HG03095 (cell line): ENCODE results near the gene FUT1.
"Not testable (repeated sequence)": the region's sequence is repeated elsewhere in the genome, so short reads cannot be mapped to it uniquely, and the experiment has no call there.

Source experiments
- ATAC-seq: cut with Tn5 transposase; IDR thresholded peaks from one replicate; pipeline ENCODE4 v1.9.1; 2021; ENCODE audit warnings: moderate library complexity; ENCODE audit not compliant: unreplicated experiment

Gene FUT1

DNA sequence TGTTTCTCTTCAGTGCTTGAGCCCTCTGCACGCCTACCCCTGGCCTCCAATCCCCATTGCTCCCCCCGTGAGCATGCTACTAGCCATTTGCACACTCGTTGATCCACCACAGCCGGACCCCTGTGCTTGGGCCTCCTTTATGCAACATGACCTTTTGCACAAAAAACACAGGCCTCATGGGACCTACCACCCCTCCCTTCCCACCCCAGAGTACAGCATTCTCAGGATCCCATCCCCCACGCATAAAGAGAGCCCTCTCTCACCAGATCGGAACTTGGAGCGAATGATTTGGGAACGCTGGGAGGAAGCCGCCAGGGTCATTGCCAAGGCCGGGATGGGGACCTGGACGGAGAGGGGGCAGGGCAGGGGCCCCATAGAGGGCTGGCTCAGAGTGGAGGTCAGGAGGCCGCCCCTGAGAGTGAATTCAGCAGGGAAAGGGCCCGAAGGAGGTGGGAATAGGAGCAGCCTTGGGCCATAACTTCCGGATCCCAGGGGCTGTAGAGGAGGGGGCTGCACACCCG, 33.7 kb downstream of the FUT1 start:
- no peak for ATAC-seq

DNA sequence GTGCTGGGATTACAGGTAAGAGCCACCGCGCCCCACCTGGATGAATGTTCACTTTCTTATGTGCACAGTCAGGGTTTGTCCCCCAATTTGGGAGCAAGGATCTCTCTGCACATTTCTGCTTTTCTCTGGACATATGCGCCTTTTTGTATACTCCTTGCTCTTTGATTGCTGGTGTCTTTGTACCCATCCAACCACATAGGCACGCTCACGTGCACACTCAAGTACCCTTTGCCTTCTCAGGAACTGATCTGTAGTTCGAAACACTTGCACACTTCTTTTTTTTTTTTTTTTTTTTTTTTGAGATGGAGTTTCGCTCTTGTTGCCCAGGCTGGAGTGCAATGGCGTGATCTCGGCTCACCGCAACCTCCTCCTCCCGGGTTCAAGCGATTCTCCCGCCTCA, 34.3 kb downstream of the FUT1 start:
- not testable (repeated sequence) for ATAC-seq

DNA sequence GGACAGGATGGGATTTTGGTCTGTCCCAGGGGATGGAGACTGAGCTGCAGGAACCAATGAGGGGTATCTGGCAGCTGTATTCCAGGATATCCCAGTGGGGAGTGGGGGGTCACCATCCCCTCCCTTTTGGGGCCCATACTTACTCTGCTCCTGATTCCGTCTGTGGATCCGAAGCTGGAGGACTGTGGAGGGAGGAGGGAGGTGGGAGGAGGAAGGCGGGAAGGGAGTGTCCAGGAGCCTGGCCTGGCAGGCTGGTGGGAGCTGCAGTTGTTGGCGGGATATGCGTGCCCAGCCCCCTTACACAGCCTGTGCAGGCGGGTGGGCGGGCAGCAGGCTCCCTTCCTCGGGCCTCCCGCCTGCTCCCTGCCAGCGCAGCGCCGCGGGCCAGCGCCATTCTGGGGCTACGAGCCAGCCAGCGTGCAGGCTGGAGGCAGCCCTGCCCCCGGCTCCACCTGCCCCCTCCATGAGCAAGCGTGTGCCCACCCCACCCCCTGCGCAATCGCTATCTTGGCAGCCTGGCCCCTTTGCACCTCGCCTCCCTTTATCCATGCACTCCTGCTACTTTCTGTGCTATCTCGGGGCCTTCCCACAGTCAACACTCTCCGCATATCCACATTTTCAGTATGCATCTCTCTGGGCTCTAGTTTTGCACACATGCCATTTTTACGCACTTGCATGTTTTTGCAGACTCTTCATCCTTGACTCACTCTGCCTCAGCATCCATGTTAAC, 35.7 kb downstream of the FUT1 start:
- ATAC-seq = no peak

DNA sequence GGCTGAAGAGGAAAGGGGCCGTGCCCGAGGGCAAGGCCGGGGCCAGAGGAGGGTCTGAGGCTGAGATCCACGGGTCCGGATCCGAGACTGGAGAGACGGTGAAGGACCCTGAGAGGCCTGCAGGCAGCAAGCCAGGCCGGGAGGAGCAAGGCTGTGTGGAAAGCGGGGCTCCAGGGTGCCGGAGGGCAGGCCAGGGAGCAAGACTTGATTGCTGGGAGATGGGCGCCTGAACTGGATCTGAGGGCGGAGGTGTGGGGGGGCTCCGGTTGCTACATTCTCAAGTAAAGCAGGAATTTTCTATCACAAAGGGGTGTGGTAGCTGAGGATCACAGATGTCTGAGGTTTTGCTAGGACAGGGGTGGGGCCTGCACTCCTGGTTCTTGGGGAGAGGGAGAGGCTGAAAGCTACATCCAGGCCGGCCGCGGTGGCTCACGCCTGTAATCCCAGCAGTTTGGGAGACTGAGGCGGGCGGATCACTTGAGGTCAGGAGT, 36.7 kb downstream of the FUT1 start:
- no peak for ATAC-seq

DNA sequence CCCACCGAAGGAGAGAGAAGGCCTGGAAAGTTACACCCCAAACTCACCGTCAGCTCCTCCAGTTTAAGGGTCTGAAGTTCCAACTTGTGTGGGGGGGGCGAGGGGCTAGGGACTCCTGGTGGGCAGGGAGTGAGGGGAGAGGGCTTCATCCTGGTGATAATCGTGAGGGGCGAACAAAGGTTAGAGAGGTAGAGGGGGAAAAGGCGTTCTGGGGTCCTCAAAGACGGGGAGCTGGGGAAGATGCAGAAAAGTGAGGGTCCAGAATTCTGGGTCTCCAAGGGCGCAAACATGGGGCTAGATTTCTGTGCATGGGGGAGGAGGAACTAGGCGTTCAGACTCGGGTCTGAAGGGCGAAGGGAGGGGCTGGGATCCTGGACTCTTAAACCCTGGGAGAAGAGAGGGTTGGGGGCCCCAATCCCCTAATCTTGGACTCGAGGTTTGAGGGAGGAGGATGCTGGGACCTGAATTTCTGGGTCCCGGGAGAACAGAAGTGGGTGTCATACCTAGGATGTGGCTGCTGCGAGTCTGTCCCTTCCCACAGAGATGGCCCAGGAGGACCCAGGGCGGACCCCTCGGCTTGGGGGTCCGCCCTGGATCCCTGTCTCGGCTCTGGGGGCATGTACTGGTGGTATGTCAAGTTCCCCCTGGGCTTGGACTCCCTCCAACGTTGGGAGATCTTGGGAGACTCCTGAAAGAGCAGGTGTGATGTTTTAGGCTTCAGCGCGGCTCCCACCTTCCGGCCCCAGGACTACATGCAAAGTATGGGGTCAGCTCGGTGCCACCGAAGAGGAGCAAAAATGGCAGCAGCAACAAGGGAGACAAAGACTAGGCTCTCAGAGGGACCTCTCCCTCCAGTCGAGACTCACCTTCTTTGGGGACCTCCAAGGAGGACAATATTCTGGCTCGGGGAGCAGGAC, 37.4 kb downstream of the FUT1 start:
- no peak for ATAC-seq

DNA sequence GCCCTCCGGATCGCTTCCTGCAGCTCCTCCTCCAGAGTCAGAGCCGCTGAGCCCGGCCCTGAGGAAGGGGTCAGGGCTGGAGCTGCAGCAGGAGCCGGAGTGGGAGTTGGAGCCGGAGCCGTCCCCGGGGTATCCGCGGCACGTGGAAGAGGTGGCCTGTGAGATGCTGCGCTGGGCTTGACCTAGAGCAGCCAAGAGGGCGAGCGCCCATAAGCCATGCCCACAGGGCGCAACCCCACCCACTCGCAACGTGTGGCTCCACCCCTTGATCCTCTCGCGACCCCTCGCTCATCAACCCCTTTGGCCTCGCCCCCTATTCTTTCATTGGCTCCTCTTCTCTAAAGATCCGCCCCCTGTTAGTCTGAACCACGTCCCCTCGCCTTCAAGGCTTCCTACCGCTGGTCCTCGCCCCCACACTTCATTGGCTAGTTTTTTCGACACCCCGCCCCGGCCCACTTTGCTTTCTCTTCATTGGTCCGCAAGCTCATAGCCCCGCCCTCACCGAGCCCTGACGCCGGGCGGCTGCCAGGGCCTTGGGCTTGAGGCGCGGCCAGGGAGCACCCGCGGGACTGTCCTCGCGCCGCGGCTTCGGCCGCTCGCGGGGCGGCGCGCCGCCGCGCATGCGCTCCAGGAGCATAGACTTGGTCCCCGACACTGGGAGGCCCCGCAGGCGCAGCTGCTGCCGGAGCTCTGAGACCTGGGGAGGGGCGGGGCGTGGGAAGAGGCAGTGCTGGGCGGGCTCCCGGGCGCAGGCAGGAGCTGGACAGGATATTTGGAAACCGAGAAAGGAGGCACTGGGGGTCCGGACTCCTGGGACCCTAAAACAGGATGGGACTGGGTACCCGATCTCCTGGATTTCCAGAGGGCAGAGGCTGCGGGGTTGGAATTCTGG, 38.3 kb downstream of the FUT1 start:
- peak; percentile 87 for ATAC-seq

DNA sequence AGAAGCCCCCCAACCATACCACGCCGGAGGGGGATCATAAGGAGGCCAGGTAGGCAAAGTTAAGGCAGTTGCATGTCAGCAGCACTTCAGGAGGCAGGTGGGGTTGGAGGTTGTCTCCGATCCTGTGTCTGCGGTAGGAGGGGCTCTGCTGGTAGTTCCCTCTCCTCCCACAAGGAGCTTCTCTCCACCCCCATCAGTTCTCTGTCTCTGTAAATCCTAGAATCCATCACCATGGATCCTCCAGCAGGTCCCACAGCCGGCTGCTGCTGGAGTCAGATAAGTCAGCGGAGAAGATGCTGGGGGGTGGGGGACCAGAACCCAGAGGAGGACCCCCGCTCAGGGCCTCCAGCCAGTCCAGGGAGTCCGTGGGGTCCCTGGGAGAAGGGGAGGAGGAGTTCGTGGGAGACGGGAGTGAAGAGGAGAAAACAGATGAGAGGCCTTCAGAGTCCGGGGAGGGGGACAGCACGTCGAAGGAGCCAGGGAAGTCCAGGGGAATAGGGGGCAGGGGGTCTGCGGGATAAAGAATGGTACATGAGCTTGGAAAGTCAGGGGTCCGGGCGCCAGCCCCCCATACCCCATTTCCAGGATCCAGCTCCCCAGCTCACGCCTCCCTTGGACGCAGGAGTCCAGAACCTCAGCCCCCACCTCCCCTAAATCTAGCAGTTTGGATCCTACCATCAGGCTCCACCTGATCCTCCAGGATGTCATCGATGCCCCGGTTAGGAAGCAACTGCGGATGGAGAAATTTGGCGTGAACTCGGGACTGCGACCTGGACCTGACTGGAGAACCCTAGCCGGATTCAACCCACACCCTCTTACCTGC, 39.2 kb downstream of the FUT1 start:
- ATAC-seq = no peak

DNA sequence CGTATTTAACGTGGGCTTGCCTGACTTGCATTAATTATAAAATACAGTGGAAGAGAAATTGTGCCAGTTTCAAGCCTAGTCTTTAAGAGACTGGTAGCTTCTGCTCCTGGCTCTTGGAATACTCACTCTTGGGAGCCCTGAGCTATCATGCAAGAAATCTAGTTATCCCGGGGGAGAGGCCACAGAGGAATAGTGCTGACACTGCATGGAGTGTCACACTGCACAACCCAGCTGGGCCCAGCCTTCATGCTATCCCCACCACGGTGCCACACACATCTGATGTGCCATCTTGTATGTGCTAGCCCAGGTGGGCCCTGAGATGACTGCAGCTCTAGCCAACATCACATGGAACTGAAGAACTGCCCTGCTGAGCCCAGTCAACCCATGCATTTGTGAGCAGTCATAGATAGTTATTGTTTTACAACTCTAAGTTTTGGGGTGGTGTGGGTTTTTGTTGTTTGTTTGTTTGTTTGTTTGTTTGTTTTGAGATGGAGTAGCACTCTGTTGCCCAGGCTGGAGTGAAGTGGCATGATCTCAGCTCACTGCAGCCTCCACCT, 41.3 kb downstream of the FUT1 start:
- ATAC-seq = no peak

DNA sequence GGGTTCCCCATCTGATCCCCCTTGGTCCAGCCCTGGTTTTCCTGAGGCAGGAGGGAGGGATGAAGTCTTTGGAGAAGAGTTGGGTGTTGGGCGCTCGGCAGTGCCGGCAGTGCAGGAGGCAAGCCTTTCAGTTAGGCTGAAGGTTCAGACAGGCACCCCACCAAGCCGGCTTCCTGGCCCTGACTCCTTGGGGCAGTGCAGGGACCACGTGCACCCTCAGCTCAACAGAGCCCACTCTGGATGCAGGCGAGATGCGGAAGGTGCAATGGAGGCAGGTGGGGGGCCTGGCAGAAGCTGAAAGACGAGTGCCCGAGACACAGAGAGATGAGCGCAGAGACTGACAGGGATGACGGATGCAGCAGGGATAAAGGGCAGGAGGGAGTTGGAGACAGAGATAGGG, 44.0 kb downstream of the FUT1 start:
- no peak for ATAC-seq

DNA sequence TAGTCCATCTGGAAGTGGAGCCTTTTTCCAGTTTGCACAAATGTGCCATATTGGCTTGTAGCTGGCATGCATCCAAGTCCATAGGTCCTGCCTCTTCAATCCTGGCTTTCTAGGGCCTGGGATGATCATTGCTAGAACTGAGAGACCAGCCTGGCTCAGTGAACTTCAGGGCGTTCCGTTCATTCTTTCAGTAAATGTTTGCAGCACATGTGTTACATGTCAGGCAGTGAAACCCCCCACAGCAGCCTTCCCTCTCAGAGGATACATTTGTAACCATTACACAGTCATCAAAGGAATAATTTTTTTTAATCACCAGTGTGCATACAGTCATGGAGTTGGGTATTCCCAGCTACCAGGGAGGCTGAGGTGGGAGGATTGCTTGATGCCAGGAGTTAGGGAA, 47.0 kb downstream of the FUT1 start:
- no peak for ATAC-seq

DNA sequence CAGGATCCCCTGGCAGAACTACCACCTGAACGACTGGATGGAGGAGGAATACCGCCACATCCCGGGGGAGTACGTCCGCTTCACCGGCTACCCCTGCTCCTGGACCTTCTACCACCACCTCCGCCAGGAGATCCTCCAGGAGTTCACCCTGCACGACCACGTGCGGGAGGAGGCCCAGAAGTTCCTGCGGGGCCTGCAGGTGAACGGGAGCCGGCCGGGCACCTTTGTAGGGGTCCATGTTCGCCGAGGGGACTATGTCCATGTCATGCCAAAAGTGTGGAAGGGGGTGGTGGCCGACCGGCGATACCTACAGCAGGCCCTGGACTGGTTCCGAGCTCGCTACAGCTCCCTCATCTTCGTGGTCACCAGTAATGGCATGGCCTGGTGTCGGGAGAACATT, 49.1 kb downstream of the FUT1 start:
- no peak for ATAC-seq

DNA sequence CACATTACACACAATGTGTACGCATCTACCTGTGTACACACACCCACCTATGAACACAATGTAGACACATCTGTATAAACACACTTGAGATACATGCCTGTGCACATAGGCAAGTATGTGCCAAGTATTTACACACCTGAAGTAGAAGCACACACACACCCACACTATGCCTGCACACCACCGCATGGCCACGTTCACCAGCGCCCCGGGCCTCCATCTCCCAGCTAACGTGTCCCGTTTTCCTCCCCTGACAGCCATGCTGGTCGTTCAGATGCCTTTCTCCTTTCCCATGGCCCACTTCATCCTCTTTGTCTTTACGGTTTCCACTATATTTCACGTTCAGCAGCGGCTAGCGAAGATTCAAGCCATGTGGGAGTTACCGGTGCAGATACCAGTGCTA, 49.7 kb downstream of the FUT1 start:
- ATAC-seq = no peak

DNA sequence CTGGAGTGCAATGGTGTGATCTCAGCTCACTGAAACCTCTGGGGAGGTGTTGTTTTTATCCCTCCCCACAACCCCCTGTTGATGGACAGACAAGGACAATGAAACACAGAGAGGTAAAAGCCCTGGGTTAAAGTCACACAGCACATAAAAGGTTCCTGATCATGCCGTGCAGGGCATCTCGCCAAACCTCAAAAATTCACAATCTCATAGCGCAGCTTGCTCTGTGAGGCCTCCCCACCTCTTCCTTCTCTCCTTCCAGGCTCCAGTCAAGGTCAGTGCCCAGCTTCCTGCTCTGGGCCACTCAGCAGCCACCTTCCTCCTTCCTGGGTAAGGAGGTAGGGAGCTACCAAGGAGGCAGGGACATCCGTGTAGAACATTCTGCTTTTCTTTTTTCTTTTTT, 54.4 kb downstream of the FUT1 start:
- no peak for ATAC-seq
